Gastroesophageal sphincter (tissue), 3 donors: ENCODE results near the gene PRMT9.

ENCODE experiments used
- EP300 ChIP-seq: sonication (generic); formaldehyde crosslinking; IDR thresholded peaks from one replicate; pipeline ENCODE4 v1.6.1; 2017; ENCODE audit warnings: antibody characterized with exemption, mild to moderate bottlenecking
- POLR2A ChIP-seq, 2 donors: fragments of 450-650 bp; IDR thresholded peaks; one replicate each; pipeline ENCODE4 v1.6.1; 2017; ENCODE audit warnings: antibody characterized with exemption in 2 of 2, mild to moderate bottlenecking in 2 of 2, moderate library complexity in 1 of 2
- TF ChIP-seq, protein P1 (sequence below), 4 experiments: fragments of 200-600 bp in 2 of 4; fragments of 450-650 bp in 2 of 4; sonication (generic) in 1 of 4; IDR thresholded peaks; one replicate each; pipeline ENCODE4 v1.5.1; 2017 to 2019; ENCODE audit warnings: antibody characterized with exemption in 4 of 4, mild to moderate bottlenecking in 2 of 4, moderate library complexity in 2 of 4

DNA sequence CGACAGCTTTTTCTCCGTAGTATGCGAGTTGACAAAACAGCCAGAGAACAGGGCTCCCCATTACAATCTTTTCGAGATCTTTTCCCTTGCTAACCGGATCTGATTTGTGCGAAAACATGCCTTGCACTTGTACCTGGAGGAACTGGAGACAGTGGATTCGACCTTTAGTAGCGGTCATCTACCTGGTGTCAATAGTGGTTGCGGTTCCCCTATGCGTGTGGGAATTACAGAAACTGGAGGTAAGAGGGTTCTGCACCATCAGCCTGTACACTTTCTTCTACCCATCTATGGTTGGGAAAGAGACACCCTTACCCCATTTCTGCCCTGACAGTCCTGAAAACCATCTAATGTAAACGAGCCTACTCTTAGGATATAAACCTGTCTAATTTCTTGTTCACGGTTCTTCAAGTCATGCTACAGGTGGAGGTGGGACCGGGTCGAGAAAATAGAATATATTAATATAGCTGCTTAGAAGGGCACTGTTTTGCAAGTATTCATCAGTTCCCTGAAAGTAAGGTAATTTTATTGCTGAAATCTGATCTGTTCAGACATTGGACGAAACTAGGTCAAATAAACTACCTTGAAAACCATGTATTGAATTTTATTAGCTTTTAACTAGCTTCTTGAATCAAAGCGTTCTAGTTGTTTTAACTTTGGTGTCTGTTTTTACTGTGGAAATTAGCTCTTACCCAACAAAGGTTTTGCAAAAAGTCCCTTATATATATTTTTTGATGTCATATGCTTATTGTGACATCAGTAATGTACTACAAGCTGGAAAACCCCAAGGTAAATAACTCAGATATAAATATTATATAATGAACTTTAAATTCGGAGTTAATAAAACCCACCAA lies 65.9 kb downstream of the PRMT9 start:
- TF ChIP-seq, protein P1, sequence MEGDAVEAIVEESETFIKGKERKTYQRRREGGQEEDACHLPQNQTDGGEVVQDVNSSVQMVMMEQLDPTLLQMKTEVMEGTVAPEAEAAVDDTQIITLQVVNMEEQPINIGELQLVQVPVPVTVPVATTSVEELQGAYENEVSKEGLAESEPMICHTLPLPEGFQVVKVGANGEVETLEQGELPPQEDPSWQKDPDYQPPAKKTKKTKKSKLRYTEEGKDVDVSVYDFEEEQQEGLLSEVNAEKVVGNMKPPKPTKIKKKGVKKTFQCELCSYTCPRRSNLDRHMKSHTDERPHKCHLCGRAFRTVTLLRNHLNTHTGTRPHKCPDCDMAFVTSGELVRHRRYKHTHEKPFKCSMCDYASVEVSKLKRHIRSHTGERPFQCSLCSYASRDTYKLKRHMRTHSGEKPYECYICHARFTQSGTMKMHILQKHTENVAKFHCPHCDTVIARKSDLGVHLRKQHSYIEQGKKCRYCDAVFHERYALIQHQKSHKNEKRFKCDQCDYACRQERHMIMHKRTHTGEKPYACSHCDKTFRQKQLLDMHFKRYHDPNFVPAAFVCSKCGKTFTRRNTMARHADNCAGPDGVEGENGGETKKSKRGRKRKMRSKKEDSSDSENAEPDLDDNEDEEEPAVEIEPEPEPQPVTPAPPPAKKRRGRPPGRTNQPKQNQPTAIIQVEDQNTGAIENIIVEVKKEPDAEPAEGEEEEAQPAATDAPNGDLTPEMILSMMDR (IDR thresholded peaks at IDR 0.05), result no peak
- TF ChIP-seq POLR2A (IDR thresholded peaks at IDR 0.05) (no peak), EP300 (no peak)
